Activated T-cell treated with anti-CD3 and anti-CD28 coated beads, Interleukin-2, amount 50 U/mL, for 72 hours (primary cell): ENCODE data around the gene AIG1. TPM values are rescaled to one million over a fixed set of nuclear protein-coding genes. Genes with fewer than 3 reads are reported as not detected.

ENCODE experiments used
- total RNA-seq, 2 donors: library from RNA; stranded (reverse); gene quantifications; one replicate each; pipeline ENCODE4 v1.2.3, GENCODE V29; 2022

Gene AIG1
- total RNA-seq, 2 donors from 2014 or later = 23.8 to 28.2 TPM

Other genes starting within 250 kb of the AIG1 start
- gene HIVEP2, start 115.7 kb upstream of the AIG1 start, total RNA-seq = 10 to 100 TPM; 25.8 to 30.8 TPM